ENCODE measurements around the gene SPATA20.

Gene SPATA20

DNA sequence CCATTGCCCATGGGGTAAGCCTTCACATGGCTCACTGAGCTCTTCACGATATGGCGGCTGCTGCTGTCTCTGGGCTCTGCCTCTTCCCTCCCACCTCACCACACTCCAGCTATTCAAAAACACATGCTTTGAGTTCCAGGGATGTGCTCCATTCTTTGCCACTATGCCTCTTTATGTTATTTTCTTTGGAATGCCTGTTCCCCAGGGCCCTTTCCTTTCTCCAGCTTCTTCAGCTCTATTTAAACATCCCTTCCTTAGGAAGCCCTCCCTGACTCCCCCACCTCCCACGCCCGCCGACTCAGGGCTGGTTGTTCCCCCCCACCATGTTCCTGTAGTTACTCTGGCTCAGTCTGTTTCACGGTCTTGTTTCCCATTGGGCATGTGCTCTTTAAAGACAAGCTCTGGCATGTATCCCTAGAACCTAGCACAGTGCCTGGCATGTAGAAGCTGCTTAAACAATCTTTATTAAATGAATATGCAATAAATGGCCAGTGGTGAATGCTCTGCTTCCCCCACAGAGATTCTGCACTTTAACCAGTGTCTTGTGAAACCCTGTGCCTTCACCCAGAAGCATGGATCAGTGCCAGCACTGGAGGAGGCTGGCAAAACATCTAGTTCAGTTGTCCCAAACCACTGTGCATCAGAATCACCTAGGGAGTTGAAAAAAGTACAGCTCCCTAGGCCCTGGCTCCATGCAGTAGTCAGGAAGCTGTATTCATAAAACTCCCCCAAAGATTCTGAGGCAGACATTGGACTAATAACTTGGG, 31.9 kb upstream of the SPATA20 start:
- H3K27ac ChIP-seq, result no peak overlapping the region
- TF ChIP-seq, protein P1, sequence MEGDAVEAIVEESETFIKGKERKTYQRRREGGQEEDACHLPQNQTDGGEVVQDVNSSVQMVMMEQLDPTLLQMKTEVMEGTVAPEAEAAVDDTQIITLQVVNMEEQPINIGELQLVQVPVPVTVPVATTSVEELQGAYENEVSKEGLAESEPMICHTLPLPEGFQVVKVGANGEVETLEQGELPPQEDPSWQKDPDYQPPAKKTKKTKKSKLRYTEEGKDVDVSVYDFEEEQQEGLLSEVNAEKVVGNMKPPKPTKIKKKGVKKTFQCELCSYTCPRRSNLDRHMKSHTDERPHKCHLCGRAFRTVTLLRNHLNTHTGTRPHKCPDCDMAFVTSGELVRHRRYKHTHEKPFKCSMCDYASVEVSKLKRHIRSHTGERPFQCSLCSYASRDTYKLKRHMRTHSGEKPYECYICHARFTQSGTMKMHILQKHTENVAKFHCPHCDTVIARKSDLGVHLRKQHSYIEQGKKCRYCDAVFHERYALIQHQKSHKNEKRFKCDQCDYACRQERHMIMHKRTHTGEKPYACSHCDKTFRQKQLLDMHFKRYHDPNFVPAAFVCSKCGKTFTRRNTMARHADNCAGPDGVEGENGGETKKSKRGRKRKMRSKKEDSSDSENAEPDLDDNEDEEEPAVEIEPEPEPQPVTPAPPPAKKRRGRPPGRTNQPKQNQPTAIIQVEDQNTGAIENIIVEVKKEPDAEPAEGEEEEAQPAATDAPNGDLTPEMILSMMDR (conservative IDR thresholded peaks at IDR 0.05), result no peak
- no peak for TF ChIP-seq ZFX (IDR thresholded peaks at IDR 0.05)

DNA sequence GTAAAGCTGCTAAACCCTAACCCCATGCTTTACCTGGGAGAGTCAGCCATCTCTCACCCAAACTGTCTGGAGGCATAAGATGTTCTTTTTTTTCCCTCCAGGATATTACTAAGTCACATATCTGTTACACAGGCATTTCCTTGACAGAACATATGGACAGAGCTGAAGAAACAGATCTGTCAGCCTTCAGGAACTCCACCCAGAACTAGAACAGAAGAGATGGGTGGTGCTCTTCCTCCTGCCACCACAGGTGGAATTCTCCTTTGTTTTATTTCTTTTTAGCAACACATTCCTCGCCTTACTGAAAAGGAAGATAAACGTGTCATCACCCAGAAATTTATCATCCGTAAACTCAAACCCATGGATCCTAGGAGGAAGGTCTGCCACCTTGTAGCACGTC, 30.0 kb upstream of the SPATA20 start:
- TF ChIP-seq ZFX (IDR thresholded peaks at IDR 0.05), result no peak
- TF ChIP-seq, protein P1 (conservative IDR thresholded peaks at IDR 0.05), result no peak
- H3K27ac ChIP-seq, result no peak overlapping the region

DNA sequence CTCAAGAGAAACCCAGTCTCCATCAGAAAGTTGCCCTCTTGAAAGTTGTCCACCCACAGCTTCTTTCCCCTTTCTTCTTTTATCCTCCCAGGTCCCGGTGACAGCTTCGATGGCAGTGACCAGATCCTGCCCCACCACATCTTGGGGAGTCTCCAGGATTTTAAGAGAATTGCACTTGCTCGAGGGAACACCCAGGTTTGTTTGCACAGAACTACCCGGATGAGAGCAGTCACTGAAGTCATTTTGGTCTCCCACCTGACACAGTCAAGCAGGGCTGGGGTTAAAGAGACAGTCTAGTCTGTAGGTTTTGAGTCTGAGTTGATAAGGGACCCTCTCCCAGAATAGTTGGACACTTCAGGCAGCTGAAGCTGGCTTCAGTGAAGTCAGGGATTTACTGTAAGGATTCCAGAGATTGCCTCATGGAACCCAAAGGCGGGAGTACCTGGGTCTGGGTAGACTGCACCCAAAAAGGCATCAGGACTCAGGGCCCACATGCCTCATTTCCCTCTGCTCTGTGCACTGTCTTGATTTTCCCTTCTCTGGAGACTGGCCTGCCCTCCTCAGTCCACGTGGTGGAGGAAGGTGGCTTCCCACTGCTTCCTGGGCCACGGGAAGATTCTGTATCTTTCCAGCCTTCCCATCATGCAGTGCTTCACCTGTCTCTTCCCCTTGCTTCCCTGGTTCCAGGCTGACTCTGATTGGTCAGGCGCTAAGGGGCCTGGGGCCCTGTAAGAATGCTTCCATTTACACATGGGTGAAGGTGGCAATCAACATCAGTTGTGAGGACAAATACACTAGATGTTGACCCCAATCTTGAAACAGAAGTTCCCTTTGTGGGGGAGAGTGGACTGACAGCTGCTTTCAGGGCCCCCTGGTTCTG, 29.2 kb upstream of the SPATA20 start:
- no peak overlapping the region for H3K27ac ChIP-seq
- no peak for TF ChIP-seq ZFX (IDR thresholded peaks at IDR 0.05)
- TF ChIP-seq, protein P1 (conservative IDR thresholded peaks at IDR 0.05), result no peak

DNA sequence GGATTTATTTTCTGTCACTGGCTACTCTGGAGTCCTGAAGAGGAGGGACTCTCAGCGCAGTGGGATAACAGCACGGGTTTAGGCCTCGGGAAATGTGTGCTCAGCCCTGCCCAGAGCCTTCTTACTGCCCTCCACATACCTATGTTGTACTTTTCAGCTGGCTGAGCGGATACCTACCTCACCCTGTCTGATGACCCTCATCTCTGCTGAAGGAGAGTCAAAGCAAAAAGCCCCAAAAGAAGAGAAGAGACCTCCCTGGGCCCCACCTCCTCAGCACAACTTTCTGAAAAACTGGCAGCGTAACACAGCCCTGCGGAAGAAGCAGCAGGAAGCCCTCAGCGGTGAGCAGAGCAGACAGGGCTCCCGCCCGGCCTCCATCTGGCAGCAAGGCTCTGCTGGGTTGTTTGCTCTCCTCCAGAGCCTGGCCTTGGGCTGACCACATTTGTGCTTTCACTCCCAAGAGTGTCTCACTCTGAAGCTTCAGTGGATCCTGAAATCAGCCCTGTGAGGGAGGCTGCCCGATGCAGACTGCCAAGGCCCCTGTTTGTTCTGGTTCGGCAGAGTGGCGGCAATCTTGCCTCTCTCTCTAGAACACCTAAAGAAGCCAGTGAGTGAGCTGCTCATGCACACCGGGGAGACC, 28.5 kb upstream of the SPATA20 start:
- H3K27ac ChIP-seq, result no peak overlapping the region
- no peak for TF ChIP-seq ZFX (IDR thresholded peaks at IDR 0.05)
- TF ChIP-seq, protein P1 (conservative IDR thresholded peaks at IDR 0.05), result no peak

DNA sequence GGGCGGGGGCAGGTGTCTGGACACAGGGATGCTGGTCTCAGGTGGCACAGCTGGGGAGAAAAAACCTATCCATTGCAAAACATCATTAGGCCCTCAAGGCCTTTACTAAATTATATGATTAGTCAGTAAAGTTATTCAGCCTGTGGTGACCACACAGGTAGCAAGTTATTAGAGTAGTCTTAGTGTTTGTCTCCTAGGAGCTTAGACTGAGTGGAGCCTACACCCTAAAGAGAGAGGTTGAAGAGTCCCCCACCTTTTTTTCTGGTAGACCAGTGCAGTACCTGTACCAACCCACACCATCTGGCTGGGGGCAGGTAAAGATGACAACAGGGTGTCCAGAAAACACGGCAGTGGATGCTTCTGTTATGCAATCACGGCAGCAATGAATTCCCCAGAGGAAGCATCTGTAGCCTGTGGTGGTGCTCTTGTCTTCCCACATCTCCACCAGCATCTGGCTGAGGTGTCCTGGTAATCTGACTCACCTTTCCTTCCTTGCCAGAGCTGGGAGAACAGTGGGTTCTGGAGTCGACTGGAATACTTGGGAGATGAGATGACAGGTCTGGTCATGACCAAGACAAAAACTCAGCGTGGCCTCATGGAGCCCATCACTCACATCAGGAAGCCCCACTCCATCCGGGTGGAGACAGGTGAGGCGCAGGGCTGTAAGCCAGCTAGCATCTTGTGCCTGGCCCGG, 27.7 kb upstream of the SPATA20 start:
- no peak overlapping the region for H3K27ac ChIP-seq
- no peak for TF ChIP-seq ZFX (IDR thresholded peaks at IDR 0.05)
- TF ChIP-seq, protein P1 (conservative IDR thresholded peaks at IDR 0.05), result no peak

DNA sequence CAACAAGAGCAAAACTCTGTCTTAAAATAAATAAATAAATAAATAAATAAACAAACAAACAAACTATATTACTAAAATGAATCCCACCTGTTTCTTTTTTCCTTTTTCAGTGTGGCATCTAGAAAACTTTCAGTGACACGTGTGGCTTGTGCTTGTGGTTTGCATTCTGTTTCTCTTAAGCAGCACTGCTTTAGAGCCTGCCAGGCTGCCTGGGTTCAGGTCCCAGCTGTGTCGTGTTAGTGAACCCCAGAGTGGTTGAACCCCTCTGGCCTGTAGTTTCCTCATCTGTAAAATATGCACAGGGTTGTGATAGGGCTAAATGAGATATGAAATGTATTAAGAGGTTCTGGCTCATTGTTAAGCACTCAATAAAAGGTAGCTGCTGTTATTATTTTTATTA, 26.5 kb upstream of the SPATA20 start:
- TF ChIP-seq, protein P1 (conservative IDR thresholded peaks at IDR 0.05), result no peak
- TF ChIP-seq ZFX (IDR thresholded peaks at IDR 0.05), result no peak
- no peak overlapping the region for H3K27ac ChIP-seq
